Panc1 (cell line): ENCODE data around the gene COL26A1.

Experiments used
- CTCF ChIP-seq: fragments of 450-650 bp; IDR thresholded peaks from 2 replicates; pipeline ENCODE4 v1.5.1; 2017; ENCODE audit warnings: mild to moderate bottlenecking
- POLR2AphosphoS5 ChIP-seq: IDR thresholded peaks from 2 replicates; pipeline ENCODE4 v1.6.1; 2012; ENCODE audit warnings: mild to moderate bottlenecking, low read depth, low read length, moderate library complexity

- TF ChIP-seq CTCF: no peak
- no peak for TF ChIP-seq POLR2AphosphoS5
Observed at GRCh38 chr7:101422356-101423195, 59.9 kb downstream of the COL26A1 start.
